HG02623 (cell line): ENCODE results near the gene AQP2.
"Not testable (repeated sequence)": the region's sequence is repeated elsewhere in the genome, so short reads cannot be mapped to it uniquely, and the experiment has no call there.

Source experiments
- ATAC-seq: cut with Tn5 transposase; IDR thresholded peaks from one replicate; pipeline ENCODE4 v1.9.1; 2021; ENCODE audit warnings: moderate library complexity; ENCODE audit not compliant: unreplicated experiment

The AQP2 gene

GRCh38 chr12:49984476-49985359, 34.2 kb downstream of the AQP2 start:
- no peak for ATAC-seq

- no peak for ATAC-seq
Measured at GRCh38 chr12:49985981-49986380, 35.4 kb downstream of the AQP2 start.

- not testable (repeated sequence) for ATAC-seq
Measured at GRCh38 chr12:49986476-49986875, 35.9 kb downstream of the AQP2 start.

- ATAC-seq, result no peak
Measured at GRCh38 chr12:49987625-49988303, 37.2 kb downstream of the AQP2 start.

GRCh38 chr12:49989400-49989799, 38.9 kb downstream of the AQP2 start:
- ATAC-seq, result not testable (repeated sequence)

- no peak for ATAC-seq
Measured at GRCh38 chr12:49990273-49990672, 39.7 kb downstream of the AQP2 start.

GRCh38 chr12:49998453-49998852, 47.9 kb downstream of the AQP2 start:
- no peak for ATAC-seq

- ATAC-seq, result no peak
Measured at GRCh38 chr12:50003595-50003994, 53.1 kb downstream of the AQP2 start.

- ATAC-seq, result no peak
Measured at GRCh38 chr12:50004696-50005095, 54.2 kb downstream of the AQP2 start.

- no peak for ATAC-seq
Measured at GRCh38 chr12:50005175-50005574, 54.6 kb downstream of the AQP2 start.

GRCh38 chr12:50006280-50006679, 55.7 kb downstream of the AQP2 start:
- ATAC-seq, result no peak

- no peak for ATAC-seq
Measured at GRCh38 chr12:50006754-50007442, 56.4 kb downstream of the AQP2 start.
